DMS79 treated with DMSO at 0.1 percent for 48 hours (cell line): ENCODE results near the gene RNF8.
"Not testable (repeated sequence)": the region's sequence is repeated elsewhere in the genome, so short reads cannot be mapped to it uniquely, and the experiment has no call there.

Experiments
- DNase-seq: peaks from one replicate; lab custom pipeline; 2025; lab: John Stamatoyannopoulos, UW

RNF8 gene

DNA sequence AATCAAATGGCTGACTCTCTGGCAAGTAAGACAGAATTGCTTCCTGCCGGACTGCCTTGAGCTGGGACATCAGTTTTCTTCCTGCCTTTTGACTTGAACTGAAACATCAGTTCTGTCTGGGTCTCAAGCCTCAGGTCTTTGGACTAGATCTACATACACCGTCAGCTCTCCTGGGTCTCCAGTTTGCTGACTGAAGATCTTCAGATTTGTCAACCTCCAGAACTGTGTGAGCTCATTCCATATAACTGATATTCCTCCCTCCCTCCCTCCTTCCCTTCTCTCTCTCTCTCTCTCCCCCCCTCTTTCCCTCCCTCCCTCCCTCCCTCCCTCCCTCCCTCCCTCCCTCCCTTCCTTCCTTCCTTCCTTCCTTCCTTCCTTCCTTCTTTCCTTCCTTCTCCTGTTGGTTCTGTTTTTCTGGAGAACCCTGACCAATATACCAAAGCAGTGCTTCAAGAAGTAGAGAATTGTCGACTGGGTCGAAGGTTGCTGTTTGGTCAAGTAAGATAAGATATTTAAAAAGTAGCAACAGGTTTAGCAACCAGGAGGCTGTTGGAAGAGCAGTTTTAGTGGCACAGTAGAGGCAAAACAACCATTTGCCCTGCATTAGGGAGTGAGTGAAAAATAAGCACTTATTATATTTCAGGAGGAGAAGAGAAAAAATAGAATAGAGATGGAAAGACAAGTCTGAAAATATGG lies 46.2 kb downstream of the RNF8 start:
- no peak for DNase-seq

DNA sequence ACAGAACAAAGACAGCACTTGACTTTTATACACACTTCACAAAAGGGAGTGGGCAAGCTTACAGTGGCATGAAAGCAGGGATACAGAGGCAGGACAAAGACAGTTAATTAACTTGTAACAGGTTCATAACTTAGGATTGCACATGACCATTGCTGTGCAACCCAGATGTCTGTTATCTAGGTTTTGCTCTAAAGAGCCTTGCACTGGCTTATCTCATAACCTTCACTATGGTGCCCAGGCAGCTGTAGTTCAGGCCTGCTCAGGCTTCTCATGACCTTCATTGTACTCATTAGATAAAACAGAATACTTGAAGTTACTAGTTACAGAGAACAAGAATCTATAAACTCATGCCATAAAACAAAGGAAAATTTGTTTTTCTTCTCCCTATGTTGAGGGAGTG lies 47.9 kb downstream of the RNF8 start:
- not testable (repeated sequence) for DNase-seq

DNA sequence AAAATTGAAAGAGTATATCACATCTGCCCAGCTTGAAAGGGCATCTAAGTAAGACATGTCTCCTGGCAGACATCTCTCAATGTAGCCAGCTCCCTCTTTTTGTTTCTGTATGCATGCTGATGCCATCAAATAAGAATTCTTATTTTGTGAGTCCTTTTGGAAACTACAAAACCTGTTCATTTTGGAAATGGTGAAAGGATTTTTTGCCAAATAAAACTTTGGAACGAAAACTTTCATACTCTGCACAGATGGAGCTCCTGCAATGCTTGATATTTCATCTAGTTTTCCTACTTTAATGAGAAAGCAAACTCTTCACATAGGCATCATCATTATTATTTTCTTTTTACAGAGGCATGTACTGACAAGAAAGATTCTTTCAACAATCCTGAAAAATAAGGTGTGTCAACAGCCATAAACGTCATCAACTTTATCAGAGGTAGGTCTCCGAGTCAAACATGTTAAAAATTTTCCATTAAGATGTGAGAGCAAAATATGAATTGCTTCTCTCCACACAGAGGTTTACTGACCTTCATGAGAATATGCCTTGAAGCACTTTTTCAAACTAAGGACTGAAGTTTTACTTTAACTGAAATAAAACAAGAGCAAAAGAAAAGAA lies 53.1 kb downstream of the RNF8 start:
- no peak for DNase-seq

DNA sequence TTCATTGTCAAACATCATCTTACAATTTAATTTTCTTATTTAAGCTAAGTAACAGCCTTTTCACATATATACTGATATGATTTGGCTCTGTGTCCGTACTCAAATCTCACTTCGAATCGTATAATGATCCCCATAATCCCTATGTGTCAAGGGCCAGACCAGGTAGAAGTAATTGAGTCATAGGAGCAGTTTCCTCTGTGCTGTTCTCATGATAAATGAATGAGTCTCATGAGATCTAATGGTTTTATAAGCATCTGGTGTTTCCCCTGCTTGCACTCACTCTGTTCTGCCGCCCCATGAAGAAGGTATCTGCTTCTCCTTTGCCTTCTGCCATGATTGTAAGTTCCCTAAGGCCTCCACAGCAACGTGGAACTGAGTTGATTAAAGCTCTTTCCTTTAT lies 54.2 kb downstream of the RNF8 start:
- DNase-seq: no peak

DNA sequence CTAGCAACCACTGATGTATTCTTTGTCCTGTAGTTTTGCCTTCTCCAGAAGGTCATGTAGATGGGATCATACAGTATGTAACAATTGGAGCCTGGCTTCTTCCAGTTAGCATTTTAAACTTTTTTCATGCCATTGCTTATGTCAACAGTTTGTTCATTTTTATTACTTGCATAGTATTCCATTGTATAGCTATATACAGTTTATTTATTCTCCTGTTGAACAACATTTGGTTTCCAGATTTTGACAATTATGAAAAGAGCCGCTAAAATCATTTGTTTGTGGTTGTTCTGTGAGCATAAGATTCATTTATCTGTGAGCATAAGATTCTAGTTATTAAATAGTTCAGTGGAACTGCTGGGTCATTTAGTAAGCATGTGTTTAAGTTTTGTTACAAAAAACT lies 55.7 kb downstream of the RNF8 start:
- DNase-seq: no peak

DNA sequence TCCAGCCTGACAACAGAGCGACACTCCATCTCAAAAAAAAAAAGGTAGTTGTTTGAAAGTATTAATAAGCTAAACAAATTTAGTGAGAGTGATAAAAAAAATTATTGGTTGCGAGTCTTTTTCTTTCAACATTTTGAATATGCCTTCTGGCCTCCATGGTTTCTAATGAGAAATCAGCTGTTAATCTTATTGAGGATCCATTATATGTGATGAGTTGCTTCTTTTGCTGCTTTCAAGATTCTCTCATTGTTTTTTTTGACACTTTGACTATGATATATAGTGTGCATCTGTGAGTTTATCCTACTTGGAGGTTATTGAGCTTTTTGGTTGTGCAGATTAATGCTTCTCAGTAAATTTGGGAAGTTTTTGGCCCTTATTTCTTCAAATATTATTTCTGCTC lies 63.6 kb downstream of the RNF8 start:
- DNase-seq: no peak

DNA sequence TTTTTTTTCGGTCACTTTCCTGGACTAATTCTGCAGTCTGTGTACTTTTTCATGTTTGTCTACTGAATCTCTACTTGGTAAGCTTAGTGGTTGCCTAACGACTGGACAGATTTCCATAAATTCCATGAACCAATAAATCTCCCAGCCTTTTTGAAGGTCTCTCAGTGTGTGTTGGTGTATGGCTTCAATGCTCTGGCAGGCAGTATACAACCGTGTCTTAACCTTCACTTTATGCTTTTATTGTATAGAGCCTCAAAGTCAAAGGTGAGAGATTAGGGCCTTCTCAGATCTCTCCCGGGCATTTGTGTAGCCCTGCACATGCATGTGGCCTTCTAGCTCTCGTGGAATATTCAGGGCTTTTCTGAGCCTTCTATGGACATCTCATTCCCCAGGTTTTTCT lies 64.9 kb downstream of the RNF8 start:
- DNase-seq: no peak

DNA sequence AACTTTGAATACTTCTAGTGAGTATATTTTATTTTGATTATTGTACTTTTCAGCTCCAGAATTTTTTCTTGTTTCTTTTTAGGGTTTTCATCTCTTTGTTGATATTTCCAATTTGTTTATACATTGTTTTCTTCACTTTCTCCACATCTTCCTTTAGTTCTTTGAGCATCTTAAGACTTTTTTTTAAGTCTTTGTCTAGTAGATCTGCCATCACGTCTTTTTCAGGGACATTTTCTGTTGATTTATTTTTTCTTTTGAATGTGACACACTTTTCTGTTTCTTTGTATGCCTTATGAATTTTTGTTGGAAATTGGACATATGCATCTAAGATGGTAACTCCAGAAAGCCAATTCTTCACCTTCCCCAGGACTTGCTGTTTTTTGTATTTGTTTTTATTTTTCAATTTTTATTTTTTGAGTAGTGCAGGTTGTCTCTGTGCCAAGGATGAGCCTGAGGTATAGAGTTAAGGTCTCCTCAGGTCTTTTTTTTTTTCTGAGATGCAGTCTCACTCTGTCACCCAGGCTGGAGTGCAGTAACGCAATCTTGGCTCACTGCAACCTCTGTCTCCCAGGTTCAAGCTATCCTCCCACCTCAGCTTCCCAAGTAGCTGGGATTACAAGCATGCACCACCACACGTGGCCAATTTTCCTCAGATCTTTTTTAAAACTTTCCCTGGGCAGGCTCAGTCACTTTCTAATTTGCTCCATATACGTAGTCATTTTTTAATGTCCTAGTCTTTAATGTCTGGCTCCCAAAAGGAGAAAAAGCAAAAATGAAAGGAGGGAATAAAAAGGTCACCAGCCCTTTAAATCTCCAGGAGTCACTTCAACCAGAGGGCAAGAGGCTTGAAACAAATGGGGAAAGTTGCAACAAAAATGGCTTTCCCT lies 72.5 kb downstream of the RNF8 start:
- no peak for DNase-seq

DNA sequence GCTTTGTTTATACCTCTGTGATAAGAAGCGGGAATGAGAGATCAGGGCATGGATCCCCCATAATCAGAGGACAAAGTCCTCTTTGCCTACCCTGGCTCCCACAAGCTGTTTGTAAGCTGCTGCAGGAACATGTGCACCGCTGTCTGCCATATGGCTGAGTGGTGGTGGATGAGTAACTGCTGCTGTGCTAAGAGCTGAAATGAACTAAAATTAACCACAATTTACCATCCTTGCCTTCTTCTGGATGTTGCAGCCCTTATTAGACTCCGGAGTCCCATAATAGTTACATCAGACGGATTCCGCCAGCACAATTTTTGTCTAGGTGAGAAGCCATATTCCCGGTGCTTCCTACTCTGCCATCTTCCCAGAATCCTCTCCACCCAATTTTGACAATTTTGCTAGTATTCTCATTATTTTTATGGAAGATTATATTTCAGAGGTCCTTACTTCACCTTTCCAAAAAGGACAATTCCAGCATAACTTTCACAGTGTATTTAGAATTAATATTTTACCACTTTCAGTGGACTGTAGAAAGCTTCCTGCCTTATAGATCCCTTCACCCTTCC lies 73.2 kb downstream of the RNF8 start:
- DNase-seq: no peak

DNA sequence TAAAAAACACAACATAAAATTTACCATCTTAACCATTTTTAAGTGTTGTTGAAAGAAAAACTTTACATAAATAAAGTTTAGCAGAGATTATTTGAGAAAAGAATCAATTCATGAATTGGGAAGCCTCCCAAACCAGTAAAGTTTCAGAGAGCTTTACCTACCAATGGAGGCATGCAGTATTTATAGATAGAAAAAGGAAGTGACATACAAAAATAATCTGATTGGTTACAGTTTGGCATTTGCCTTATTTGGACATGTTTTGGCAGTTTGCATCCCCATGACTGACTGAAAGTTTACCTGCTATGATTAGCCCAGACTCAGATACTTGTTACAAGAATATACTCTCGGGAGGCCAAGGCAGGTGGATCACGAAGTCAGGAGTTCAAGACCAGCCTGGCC lies 75.6 kb downstream of the RNF8 start:
- no peak for DNase-seq

DNA sequence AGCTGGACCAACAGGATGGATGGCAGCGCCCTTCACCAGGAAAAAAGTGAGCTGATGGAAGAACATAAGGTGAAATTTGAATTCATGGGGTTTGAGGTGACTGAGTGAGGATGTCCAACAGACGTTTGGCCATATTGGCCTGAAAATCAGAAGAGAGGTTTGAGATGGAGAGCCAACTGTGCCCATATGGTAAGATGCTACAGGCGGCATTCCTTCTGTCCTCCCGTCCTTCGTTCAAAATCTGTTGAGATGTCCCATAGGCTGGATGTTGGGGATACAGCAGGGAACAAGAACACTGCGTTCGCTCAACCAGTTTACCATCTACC lies 78.8 kb downstream of the RNF8 start:
- no peak for DNase-seq

DNA sequence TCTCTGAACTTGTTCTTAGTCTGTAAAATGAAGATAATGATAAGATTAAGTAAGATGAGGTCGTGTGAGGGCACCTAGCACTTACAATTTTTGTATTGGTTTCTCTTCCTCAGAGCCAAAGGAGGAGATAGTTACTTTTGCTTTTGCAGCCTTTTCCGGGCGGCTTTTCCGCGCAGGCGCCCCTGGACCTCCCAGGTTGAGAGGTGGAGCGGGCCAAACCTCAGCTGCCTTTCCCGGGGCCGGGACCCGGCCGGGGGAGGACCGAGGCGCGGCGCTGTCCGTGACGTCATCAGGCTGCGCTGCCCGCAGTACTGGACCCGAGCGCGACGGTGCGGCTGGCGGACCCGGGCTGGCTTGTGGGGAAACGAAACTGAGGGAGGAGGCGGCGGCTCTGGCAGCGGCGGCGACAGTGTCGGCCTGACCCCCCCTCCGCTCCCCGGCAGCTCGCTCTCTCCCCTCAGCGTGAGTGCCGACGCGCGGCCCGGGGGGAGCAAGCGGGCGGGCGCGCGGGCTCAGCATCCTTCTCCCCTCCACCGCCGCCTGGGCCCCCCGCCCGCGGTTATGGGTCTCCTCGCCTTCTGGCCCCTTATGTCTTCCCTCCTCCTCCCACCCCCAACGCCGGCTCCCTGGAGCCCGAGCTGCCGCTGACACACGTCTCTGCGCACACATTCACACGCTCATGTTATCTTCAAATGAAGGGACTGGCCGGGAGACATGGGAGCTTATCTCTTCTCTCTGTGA lies 79.3 kb downstream of the RNF8 start, which contains the start of gene CMTR1:
CMTR1 (plus strand) TSS at position 306 of the 741 bp plus-strand sequence. CDS start 2,409 bp downstream, outside the sequence.
- DNase-seq: peak; percentile 85

DNA sequence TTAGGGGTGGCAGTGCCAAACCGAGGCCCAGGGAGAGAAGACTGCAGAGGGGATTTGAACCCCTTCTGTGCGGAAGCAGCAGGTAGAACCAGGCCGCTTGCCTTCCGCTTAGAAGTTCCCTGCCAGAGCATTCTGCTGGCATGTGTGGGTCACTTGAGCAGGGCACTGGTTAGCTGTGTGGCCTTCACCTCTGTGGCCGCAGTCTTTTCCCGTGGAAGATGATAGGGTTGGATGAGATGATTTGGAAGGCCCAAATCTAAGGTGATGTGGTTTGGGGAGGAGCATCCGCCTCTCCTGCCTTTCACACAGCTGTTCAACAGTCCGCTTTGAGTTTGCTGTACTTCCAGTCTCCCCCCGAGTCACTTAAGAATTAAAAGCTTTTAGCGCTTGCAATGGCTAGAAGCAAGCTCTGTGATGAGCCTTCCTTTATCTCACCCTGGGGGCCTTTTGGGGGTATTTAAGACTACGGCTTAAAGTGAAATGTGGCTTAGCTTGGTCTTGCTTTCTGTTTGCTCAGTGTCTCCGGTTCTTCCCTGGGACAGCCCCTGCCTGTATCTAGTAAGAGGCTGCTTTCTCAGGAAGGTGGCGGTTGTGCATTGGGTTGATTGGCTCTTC lies 80.0 kb downstream of the RNF8 start:
- peak; percentile 54 for DNase-seq

DNA sequence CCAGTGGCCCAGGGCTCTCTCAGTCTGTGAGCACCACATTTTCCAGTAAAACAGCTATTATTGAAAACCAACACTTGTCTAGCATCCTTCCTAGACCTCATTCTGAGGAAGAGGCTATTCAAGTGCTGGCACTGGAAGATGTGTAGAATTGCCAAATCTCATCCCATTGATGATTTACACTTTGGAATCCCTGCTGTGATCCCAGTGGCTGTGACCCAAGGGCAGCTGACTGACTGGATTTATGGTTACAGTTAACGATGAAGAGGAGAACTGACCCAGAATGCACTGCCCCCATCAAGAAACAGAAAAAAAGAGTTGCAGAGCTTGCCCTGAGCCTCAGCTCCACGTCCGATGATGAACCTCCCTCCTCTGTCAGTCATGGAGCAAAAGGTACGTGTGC lies 81.6 kb downstream of the RNF8 start:
- no peak for DNase-seq

DNA sequence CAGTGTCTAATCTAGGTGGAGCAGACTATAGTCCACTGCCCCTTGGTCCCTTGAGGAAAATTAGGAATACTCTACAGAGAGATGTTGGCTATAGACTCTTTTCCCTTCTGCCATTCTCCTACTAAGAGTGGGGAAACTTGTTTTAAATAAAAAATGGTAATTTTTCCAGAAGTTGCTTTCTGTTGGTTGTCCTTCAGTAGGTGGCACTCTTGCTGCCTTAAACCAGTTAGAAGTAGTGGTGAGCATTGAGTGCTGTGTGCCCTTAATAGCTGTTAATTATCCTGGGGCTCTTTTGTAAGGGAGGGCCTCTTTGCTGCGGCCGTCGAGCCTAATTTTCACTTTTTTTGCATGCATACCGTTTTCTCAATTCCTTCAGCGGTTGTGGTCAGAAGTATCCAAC lies 82.0 kb downstream of the RNF8 start:
- no peak for DNase-seq

DNA sequence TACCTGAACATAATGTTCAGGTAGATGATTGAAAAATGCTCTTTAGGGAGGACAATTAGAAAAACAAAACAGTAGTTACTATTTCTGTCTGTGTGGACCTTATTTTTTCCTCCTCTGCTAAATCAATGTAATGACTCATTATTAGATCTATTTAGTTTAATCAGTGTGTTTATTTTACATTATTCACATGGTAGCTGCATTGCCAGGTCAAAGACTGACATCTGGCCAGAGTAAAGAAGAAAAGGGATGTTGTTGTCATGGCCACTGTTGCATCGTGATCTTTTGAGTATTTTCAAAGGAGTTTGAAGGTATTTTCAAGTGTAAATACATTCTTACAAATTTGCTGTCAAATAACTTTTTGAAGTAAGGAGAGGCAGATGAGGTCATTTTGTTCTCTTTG lies 85.1 kb downstream of the RNF8 start:
- no peak for DNase-seq

DNA sequence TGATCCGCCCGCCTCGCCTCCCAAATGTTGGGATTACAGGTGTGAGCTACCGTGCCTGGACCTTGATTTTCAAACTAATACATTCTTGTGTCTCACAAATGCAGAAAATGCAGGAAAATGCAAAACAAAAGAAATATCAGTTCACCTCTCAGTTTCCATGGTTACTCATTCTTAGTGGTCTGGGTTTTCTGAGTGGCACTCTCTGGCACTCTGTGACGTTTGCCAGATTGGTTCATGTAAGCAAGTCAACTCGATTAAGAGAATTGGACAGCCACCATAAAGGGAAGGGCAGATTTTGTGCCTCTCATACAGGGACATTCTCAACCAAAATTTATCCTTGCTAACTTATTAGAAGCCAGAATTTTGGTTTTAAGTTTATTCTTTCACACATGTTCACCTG lies 87.9 kb downstream of the RNF8 start:
- no peak for DNase-seq

DNA sequence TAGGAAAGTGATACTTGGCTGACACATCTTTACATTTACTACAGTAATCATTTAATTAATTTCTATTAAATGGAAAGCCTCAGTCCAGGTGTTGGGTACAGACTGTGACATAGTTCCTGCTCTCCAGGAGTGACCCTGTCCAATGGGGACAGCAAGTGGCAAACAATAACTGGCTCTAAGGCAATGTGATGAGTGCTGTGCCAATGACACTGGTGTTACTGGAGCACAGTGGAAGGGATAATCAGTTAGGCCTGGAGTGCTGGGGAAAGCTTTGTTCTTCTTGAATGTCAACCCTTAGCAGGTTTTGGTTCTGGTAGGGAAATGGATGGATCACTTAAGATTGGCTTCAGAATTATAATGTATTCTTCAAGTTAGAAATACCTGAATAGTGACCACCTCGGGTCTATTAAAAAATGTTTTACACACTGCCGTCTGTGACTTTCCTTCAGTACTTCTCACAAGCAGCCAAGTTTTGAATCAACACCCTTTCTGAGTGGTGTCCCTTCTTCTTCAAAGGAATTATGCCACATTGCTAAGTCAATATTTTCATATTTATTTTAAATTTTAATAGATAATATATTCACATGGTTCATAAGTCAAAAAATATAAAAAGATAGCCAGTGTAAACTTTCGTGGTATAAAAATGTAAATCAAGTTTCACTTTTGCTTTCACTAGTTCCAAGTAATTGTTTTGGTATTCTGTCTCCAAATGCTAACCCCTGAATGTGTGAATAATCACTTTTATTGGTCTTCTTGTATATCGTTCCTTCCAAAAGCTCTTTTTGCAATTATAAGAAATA lies 88.8 kb downstream of the RNF8 start:
- no peak for DNase-seq

DNA sequence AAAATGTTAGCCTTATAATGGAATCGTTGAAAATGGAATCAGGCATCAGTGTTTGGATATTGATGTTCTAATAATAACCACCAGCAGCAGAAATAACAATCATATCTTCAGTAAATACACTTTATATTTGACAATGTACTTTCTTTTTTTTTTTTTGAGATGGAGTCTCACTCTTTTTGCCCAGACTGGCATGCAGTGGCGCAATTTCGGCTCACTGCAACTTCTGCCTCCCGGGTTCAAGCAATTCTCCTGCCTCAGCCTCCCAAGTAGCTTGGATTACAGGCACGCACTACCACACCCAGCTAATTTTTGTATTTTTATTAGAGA lies 89.4 kb downstream of the RNF8 start:
- not testable (repeated sequence) for DNase-seq
